Esophagus muscularis mucosa (tissue), 4 donors: ENCODE measurements around the gene CARHSP1. TPM values are rescaled to one million over a fixed set of nuclear protein-coding genes. Genes with fewer than 3 reads are reported as not detected.

Experiments used
- DNase-seq: peaks from one replicate; pipeline ENCODE4 v3.0.0-alpha.2; 2017; ENCODE audit errors: extremely low spot score
- H3K27ac ChIP-seq, 4 donors: fragments of 200-600 bp; sonication (generic); replicated peaks in 1 of 4; 1 replicate in 3 of 4; 2 replicates in 1 of 4; pipeline ENCODE4 v1.5.1; 2016 to 2019; ENCODE audit warnings: mild to moderate bottlenecking in 1 of 4
- H3K27me3 ChIP-seq, 4 donors: fragments of 200-600 bp; sonication (generic); one replicate each; pipeline versions ENCODE4 v1.5.1 to v1.6.0; 2016 to 2019
- H3K36me3 ChIP-seq, 4 donors: fragments of 200-600 bp; sonication (generic); one replicate each; pipeline ENCODE4 v1.5.1; 2016 to 2019
- H3K4me1 ChIP-seq, 4 donors: fragments of 200-600 bp; sonication (generic); one replicate each; pipeline ENCODE4 v1.5.1; 2016 to 2019
- H3K4me3 ChIP-seq, 4 donors: fragments of 200-600 bp; sonication (generic); 1 replicate in 2 of 4; 2 replicates in 2 of 4; pipeline ENCODE4 v1.5.1; 2016 to 2019; ENCODE audit warnings: mild to moderate bottlenecking in 4 of 4, moderate library complexity in 1 of 4
- H3K9me3 ChIP-seq, 4 donors: fragments of 200-600 bp; sonication (generic); 1 replicate in 3 of 4; 2 replicates in 1 of 4; pipeline ENCODE4 v1.5.1; 2016 to 2019
- CTCF ChIP-seq, 3 experiments: fragments of 200-600 bp in 2 of 3; fragments of 450-650 bp in 1 of 3; sonication (generic) in 2 of 3; IDR thresholded peaks; one replicate each; pipeline ENCODE4 v1.5.1; 2017 to 2019; ENCODE audit warnings: antibody characterized with exemption in 3 of 3, mild to moderate bottlenecking in 2 of 3, moderate library complexity in 1 of 3
- EP300 ChIP-seq: sonication (generic); formaldehyde crosslinking; IDR thresholded peaks from one replicate; pipeline ENCODE4 v1.6.1; 2017; ENCODE audit warnings: antibody characterized with exemption
- POLR2A ChIP-seq: fragments of 450-650 bp; IDR thresholded peaks from one replicate; pipeline ENCODE4 v1.6.1; 2017; ENCODE audit warnings: antibody characterized with exemption, moderate library complexity, mild to moderate bottlenecking, low read depth
- POLR2AphosphoS5 ChIP-seq, 2 donors: sonication (generic); formaldehyde crosslinking; IDR thresholded peaks; one replicate each; pipeline ENCODE4 v1.6.1; 2017; ENCODE audit warnings: antibody characterized with exemption in 2 of 2
- WGBS: methylation state at CpG from one replicate; pipeline ENCODE4 v1.1.5; 2018; 5-methylcytosine and 5-hydroxymethylcytosine counted together
- intact Hi-C: fragments of 100-400 bp; cut with DNase I; formaldehyde crosslinking; loops from one replicate; pipeline ENCODE4 v1.15.1; 2023
- total RNA-seq, 4 donors: library from RNA; depleted of rRNA; stranded (reverse); fragments of >200 nt; gene quantifications; one replicate each; pipeline versions ENCODE4 v1.1.0 to v1.2.1, GENCODE V29; 2016

CARHSP1 gene
- total RNA-seq, 4 donors from 2014 or later: 33.2 to 95.8 (median 73.9) TPM

- intact Hi-C loops: no loop called here
Measured at GRCh38 chr16:8886593-8887430, 18.0 kb upstream of the CARHSP1 start.

GRCh38 chr16:8885674-8886592 lies 17.1 kb upstream of the CARHSP1 start:
- DNase-seq: no peak
- intact Hi-C loops: no loop called here
- 13% methylated on average over 18 of the region's 20 CpGs for WGBS
- Histone ChIP-seq H3K4me3 (no peak overlapping the region), H3K9me3 (no peaks in the 10 kb centered on the region), H3K27ac (no peak overlapping the region), H3K27me3 (peaks cover 0 to 44% (median 11%) of the 10 kb centered on the region in 4 donors), H3K36me3 (peaks cover 3 to 16% (median 15%) of the 10 kb centered on the region in 4 donors), H3K4me1 (peaks cover 16 to 27% (median 21%) of the 10 kb centered on the region in 4 donors)
- TF ChIP-seq CTCF (IDR thresholded peaks at IDR 0.05): no peak
- no peak for TF ChIP-seq POLR2A
- no peak for TF ChIP-seq POLR2AphosphoS5 (IDR thresholded peaks at IDR 0.05)
- no peak for TF ChIP-seq EP300

More at GRCh38 chr16:8886593-8887430, 18.0 kb upstream of the CARHSP1 start:
- no peak overlapping the region for H3K4me3 ChIP-seq
- H3K4me1 ChIP-seq: peaks cover 16 to 27% (median 21%) of the 10 kb centered on the region in 4 donors
- no peaks in the 10 kb centered on the region for H3K9me3 ChIP-seq
- TF ChIP-seq POLR2AphosphoS5 (IDR thresholded peaks at IDR 0.05) (no peak), POLR2A (no peak), EP300 (no peak), CTCF (IDR thresholded peaks at IDR 0.05) (no peak)
- H3K27me3 ChIP-seq: peaks cover 0 to 35% (median 10%) of the 10 kb centered on the region in 4 donors
- 69% methylated on average over 19 of the region's 19 CpGs for WGBS
- no peak overlapping the region for H3K27ac ChIP-seq
- DNase-seq: no peak
- H3K36me3 ChIP-seq: peaks cover 7 to 25% (median 24%) of the 10 kb centered on the region in 4 donors

- H3K9me3 ChIP-seq: no peaks in the 10 kb centered on the region
- intact Hi-C loops: no loop called here
- no peak overlapping the region for H3K4me3 ChIP-seq
- 83% methylated on average over 17 of the region's 17 CpGs for WGBS
- H3K27ac ChIP-seq: no peak overlapping the region
- peaks cover 18 to 25% (median 22%) of the 10 kb centered on the region in 4 donors for H3K4me1 ChIP-seq
- no peak for TF ChIP-seq POLR2A
- TF ChIP-seq POLR2AphosphoS5 (IDR thresholded peaks at IDR 0.05): no peak
- no peak for TF ChIP-seq CTCF (IDR thresholded peaks at IDR 0.05)
- TF ChIP-seq EP300: no peak
- H3K36me3 ChIP-seq: no peaks in the 10 kb centered on the region
- peaks cover 0 to 61% (median 11%) of the 10 kb centered on the region in 4 donors for H3K27me3 ChIP-seq
- DNase-seq: no peak
Measured at GRCh38 chr16:8882725-8883377, 14.0 kb upstream of the CARHSP1 start.

- TF ChIP-seq POLR2AphosphoS5 (IDR thresholded peaks at IDR 0.05): no peak
- TF ChIP-seq EP300: no peak
- intact Hi-C loops: no loop called here
- no peak for DNase-seq
Measured at GRCh38 chr16:8882041-8882617, 13.3 kb upstream of the CARHSP1 start, which contains the start of gene LITAFD. Gene LITAFD (plus strand): TSS chr16:8882351. CDS start chr16:8884356, 2,005 bp downstream.

More at GRCh38 chr16:8882041-8882617, 13.3 kb upstream of the CARHSP1 start, which contains the start of gene LITAFD:
- H3K27me3 ChIP-seq: peaks cover 0 to 62% (median 11%) of the 10 kb centered on the region in 4 donors
- H3K4me3 ChIP-seq: no peak within 1 kb of the TSS
- H3K4me1 ChIP-seq: peaks cover 17 to 20% (median 18%) of the 10 kb centered on the region in 4 donors
- H3K9me3 ChIP-seq: no peaks in the 10 kb centered on the region
- no peaks in the 10 kb centered on the region for H3K36me3 ChIP-seq
- no peak within 1 kb of the TSS for H3K27ac ChIP-seq
- WGBS: 68% methylated on average over 9 of the region's 10 CpGs
